Astrocyte (in vitro differentiated cells and primary cell): ENCODE measurements around the gene ITGAX. TPM values are rescaled to one million over a fixed set of nuclear protein-coding genes. Genes with fewer than 3 reads are reported as not detected.
A peak's percentile ranks its signal among the peaks of the same experiment; 100 is the strongest.

Experiments used
- DNase-seq: peaks from one replicate; pipeline ENCODE4 v3.0.0-alpha.2; 2010; ENCODE audit warnings: low read depth
- FAIRE-seq: peaks from 2 replicates; lab custom pipeline; 2011; peaks lifted over from hg19 to GRCh38; lab: Jason Lieb, UNC
- H2AFZ ChIP-seq: 2 replicates; pipeline ENCODE4 v1.6.0; 2012; ENCODE audit warnings: low read depth, low read length, inconsistent platforms
- H3K27ac ChIP-seq: 2 replicates; pipeline ENCODE4 v1.5.1; 2011; ENCODE audit warnings: low read depth, low read length, inconsistent platforms
- H3K27me3 ChIP-seq: 2 replicates; pipeline ENCODE4 v1.6.0; 2011; ENCODE audit warnings: low read length, inconsistent platforms; ENCODE audit not compliant: insufficient read depth
- H3K36me3 ChIP-seq: 2 replicates; pipeline ENCODE4 v1.5.1; 2011; ENCODE audit warnings: low read length, inconsistent platforms; ENCODE audit not compliant: insufficient read depth
- H3K4me1 ChIP-seq: 2 replicates; pipeline ENCODE4 v1.5.1; 2011; ENCODE audit warnings: low read length, inconsistent platforms; ENCODE audit not compliant: insufficient read depth
- H3K4me2 ChIP-seq: 2 replicates; pipeline ENCODE4 v1.6.0; 2012; ENCODE audit warnings: low read length, inconsistent platforms
- H3K4me3 ChIP-seq: 2 replicates; pipeline ENCODE4 v1.5.1; 2011; ENCODE audit warnings: low read depth, mild to moderate bottlenecking, low read length, inconsistent platforms; ENCODE audit not compliant: insufficient read depth
- H3K79me2 ChIP-seq: 2 replicates; pipeline ENCODE4 v1.6.0; 2012; ENCODE audit warnings: mild to moderate bottlenecking, low read length, inconsistent platforms; ENCODE audit not compliant: insufficient read depth
- H3K9ac ChIP-seq: 2 replicates; pipeline ENCODE4 v1.6.0; 2012; ENCODE audit warnings: mild to moderate bottlenecking, low read length, inconsistent platforms
- H3K9me3 ChIP-seq: 2 replicates; pipeline ENCODE4 v1.5.1; 2012; ENCODE audit warnings: low read depth, mild to moderate bottlenecking, low read length, inconsistent platforms; ENCODE audit not compliant: insufficient read depth
- H4K20me1 ChIP-seq: 2 replicates; pipeline ENCODE4 v1.6.0; 2012; ENCODE audit warnings: low read length, inconsistent platforms; ENCODE audit not compliant: insufficient read depth
- H3K27ac Mint-ChIP-seq: one replicate; pipeline ENCODE4 v1.8.0; 2021; ENCODE audit warnings: mild to moderate bottlenecking, mixed read lengths; ENCODE audit not compliant: unreplicated experiment
- H3K27me3 Mint-ChIP-seq: one replicate; pipeline ENCODE4 v1.8.0; 2021; ENCODE audit warnings: low read depth, mixed read lengths; ENCODE audit not compliant: unreplicated experiment
- H3K36me3 Mint-ChIP-seq: one replicate; pipeline ENCODE4 v1.8.0; 2021; ENCODE audit warnings: low read depth, mixed read lengths; ENCODE audit not compliant: unreplicated experiment
- H3K4me1 Mint-ChIP-seq: one replicate; pipeline ENCODE4 v1.8.0; 2021; ENCODE audit warnings: low read depth, mixed read lengths; ENCODE audit not compliant: unreplicated experiment
- H3K4me3 Mint-ChIP-seq: one replicate; pipeline ENCODE4 v1.8.0; 2021; ENCODE audit warnings: mild to moderate bottlenecking, moderate library complexity, mixed read lengths; ENCODE audit not compliant: unreplicated experiment
- H3K9me3 Mint-ChIP-seq: one replicate; pipeline ENCODE4 v1.8.0; 2021; ENCODE audit warnings: mild to moderate bottlenecking, mixed read lengths; ENCODE audit not compliant: unreplicated experiment
- EZH2 ChIP-seq: IDR thresholded peaks from 2 replicates; pipeline ENCODE4 v1.6.1; 2012; ENCODE audit warnings: mild to moderate bottlenecking, low read length, inconsistent platforms; ENCODE audit not compliant: insufficient read depth
- total RNA-seq: library from RNA; stranded (reverse); gene quantifications from 2 replicates; pipeline ENCODE4 v1.2.1, GENCODE V29; 2021
- TF ChIP-seq, protein P1 (sequence below): IDR thresholded peaks from 2 replicates; pipeline ENCODE4 v1.5.1; 2011; ENCODE audit warnings: low read depth, mild to moderate bottlenecking, inconsistent platforms, low read length, moderate library complexity; ENCODE audit not compliant: insufficient read depth

ITGAX gene
- total RNA-seq, 1 donor from 2014 or later = 0.27 TPM

DNA sequence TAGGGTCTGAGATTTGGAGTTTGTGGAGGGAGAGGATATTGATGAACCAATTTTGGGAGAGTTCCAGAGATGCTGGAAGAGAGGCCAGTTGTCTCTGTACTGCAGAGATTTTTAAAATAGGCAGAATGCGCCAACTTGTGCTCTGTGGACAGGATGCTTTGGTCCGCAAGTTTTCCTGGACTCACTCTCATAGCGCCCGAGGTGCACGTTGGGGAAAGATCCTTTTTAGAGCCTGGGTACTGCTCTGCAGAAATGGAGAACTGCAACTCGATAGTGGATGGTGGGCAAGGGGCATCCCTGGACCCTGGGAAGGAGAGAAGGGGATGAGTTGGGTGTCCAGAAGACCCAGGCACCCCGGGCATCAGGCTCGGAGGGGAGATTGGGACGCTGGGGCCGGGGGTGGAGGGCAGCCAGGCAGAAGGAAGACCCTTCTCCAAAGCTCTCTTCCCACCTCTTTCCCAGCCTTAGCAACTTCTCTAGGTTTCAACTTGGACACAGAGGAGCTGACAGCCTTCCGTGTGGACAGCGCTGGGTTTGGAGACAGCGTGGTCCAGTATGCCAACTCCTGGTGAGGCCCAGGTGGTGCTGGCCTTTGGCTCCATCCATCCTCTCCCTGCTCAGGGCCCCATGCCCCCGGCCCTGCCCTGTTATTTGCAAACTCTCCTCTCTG lies 590 bp downstream of the ITGAX start:
- Histone ChIP-seq H3K4me1 (no peaks in the 10 kb centered on the region), H3K79me2 (no peaks in the 10 kb centered on the region), H3K27ac (no peak overlapping the region), H3K9me3 (no peaks in the 10 kb centered on the region), H2AFZ (peak overlapping the region; percentile 10), H3K36me3 (no peaks in the 10 kb centered on the region), H3K4me2 (no peak overlapping the region), H3K27me3 (no peaks in the 10 kb centered on the region), H3K4me3 (no peak overlapping the region), H4K20me1 (no peaks in the 10 kb centered on the region), H3K9ac (no peak overlapping the region)
- Mint-ChIP-seq H3K36me3 (no peaks in the 10 kb centered on the region), H3K4me3 (no peak overlapping the region), H3K4me1 (no peaks in the 10 kb centered on the region), H3K27me3 (peaks cover 25% of the 10 kb centered on the region), H3K27ac (no peak overlapping the region), H3K9me3 (no peaks in the 10 kb centered on the region)
- FAIRE-seq (no peak), DNase-seq (no peak)
- TF ChIP-seq EZH2 = no peak
- TF ChIP-seq, protein P1, sequence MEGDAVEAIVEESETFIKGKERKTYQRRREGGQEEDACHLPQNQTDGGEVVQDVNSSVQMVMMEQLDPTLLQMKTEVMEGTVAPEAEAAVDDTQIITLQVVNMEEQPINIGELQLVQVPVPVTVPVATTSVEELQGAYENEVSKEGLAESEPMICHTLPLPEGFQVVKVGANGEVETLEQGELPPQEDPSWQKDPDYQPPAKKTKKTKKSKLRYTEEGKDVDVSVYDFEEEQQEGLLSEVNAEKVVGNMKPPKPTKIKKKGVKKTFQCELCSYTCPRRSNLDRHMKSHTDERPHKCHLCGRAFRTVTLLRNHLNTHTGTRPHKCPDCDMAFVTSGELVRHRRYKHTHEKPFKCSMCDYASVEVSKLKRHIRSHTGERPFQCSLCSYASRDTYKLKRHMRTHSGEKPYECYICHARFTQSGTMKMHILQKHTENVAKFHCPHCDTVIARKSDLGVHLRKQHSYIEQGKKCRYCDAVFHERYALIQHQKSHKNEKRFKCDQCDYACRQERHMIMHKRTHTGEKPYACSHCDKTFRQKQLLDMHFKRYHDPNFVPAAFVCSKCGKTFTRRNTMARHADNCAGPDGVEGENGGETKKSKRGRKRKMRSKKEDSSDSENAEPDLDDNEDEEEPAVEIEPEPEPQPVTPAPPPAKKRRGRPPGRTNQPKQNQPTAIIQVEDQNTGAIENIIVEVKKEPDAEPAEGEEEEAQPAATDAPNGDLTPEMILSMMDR = no peak

GRCh38 chr16:31356566-31357323 lies 1.8 kb downstream of the ITGAX start:
- FAIRE-seq (no peak), DNase-seq (no peak)
- no peaks in the 10 kb centered on the region for H3K4me1 ChIP-seq
- Mint-ChIP-seq H3K4me1 (no peaks in the 10 kb centered on the region), H3K27ac (no peak overlapping the region), H3K4me3 (no peak overlapping the region), H3K36me3 (no peaks in the 10 kb centered on the region), H3K27me3 (peaks cover 30% of the 10 kb centered on the region), H3K9me3 (no peaks in the 10 kb centered on the region)
- no peaks in the 10 kb centered on the region for H3K79me2 ChIP-seq
- no peaks in the 10 kb centered on the region for H3K27me3 ChIP-seq
- H3K9ac ChIP-seq = no peak overlapping the region
- H3K4me2 ChIP-seq = no peak overlapping the region
- H3K4me3 ChIP-seq = no peak overlapping the region
- no peak for TF ChIP-seq EZH2
- TF ChIP-seq, protein P1 = no peak
- no peaks in the 10 kb centered on the region for H3K36me3 ChIP-seq
- no peaks in the 10 kb centered on the region for H4K20me1 ChIP-seq
- H2AFZ ChIP-seq = no peak overlapping the region
- no peak overlapping the region for H3K27ac ChIP-seq
- H3K9me3 ChIP-seq = no peaks in the 10 kb centered on the region
